Ovary (tissue), 3 donors: Measurements from ENCODE around the gene THAP12.

Experiments used
- EP300 ChIP-seq: sonication (generic); formaldehyde crosslinking; IDR thresholded peaks from one replicate; pipeline ENCODE4 v1.6.1; 2017; ENCODE audit warnings: antibody characterized with exemption
- POLR2A ChIP-seq: fragments of 450-650 bp; IDR thresholded peaks from one replicate; pipeline ENCODE4 v1.6.1; 2017; ENCODE audit warnings: antibody characterized with exemption, mild to moderate bottlenecking, moderate library complexity
- TF ChIP-seq, protein P1 (sequence below), 3 donors: fragments of 450-650 bp in 2 of 3; fragments of 200-600 bp in 1 of 3; IDR thresholded peaks; one replicate each; pipeline versions ENCODE4 v1.5.1 to v1.8.0; 2016 to 2022; ENCODE audit warnings: antibody characterized with exemption in 3 of 3, mild to moderate bottlenecking in 1 of 3
- donor health status: DM: no; HTN: no; CAD: no.

DNA sequence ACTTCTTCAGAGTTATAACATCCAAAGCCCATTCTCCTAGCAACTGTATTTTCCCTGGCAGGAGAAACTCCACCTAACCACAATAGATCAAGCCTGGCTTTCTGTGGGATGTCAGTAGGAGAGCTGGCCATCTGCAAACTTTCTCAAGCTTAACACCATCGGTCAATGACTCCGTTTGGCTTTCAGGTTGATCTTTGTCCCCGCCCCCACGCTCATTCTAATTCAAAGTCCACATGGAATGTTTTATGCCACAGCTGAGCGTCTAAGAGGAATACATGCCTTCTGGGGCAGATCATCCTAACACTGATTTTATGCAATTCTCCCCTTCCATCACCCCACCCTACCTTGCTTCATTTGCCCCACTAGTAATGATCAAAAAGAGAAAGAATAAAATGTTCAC lies 5.0 kb upstream of the THAP12 start:
- TF ChIP-seq, protein P1, sequence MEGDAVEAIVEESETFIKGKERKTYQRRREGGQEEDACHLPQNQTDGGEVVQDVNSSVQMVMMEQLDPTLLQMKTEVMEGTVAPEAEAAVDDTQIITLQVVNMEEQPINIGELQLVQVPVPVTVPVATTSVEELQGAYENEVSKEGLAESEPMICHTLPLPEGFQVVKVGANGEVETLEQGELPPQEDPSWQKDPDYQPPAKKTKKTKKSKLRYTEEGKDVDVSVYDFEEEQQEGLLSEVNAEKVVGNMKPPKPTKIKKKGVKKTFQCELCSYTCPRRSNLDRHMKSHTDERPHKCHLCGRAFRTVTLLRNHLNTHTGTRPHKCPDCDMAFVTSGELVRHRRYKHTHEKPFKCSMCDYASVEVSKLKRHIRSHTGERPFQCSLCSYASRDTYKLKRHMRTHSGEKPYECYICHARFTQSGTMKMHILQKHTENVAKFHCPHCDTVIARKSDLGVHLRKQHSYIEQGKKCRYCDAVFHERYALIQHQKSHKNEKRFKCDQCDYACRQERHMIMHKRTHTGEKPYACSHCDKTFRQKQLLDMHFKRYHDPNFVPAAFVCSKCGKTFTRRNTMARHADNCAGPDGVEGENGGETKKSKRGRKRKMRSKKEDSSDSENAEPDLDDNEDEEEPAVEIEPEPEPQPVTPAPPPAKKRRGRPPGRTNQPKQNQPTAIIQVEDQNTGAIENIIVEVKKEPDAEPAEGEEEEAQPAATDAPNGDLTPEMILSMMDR (IDR thresholded peaks at IDR 0.05) = no peak
- TF ChIP-seq POLR2A (no peak), EP300 (no peak)
